HepG2 (cell line): Measurements from ENCODE around the gene ZDHHC24. TPM values are rescaled to one million over a fixed set of nuclear protein-coding genes. Genes with fewer than 3 reads are reported as not detected.

Experiments
- DR1 ChIP-seq: sonication (generic); formaldehyde crosslinking; IDR thresholded peaks from 2 replicates; pipeline ENCODE4 v1.8.0; 2021; ENCODE audit warnings: mild to moderate bottlenecking, missing genetic modification reagents, inconsistent platforms
- KLF6 ChIP-seq: IDR thresholded peaks from 2 replicates; pipeline ENCODE4 v1.8.0; 2016; ENCODE audit warnings: missing biosample characterization, missing genetic modification reagents
- MIER2 ChIP-seq: IDR thresholded peaks from 2 replicates; pipeline ENCODE4 v1.6.1; 2016; ENCODE audit warnings: missing biosample characterization, missing genetic modification reagents
- NR2F1 ChIP-seq, 2 experiments: fragments of 450-650 bp in 1 of 2; formaldehyde crosslinking in 1 of 2; IDR thresholded peaks; 2 replicates each; pipeline versions ENCODE4 v1.5.0 to v1.6.1; 2016 to 2020; ENCODE audit warnings: mild to moderate bottlenecking in 1 of 2, missing compliant biosample characterization in 1 of 2, missing genetic modification reagents in 1 of 2, moderate library complexity in 1 of 2
- TAF1 ChIP-seq: sonication (generic); formaldehyde crosslinking; IDR thresholded peaks from 2 replicates; pipeline ENCODE4 v1.4.0; 2020; ENCODE audit warnings: missing genetic modification reagents
- TCF12 ChIP-seq, 2 experiments: fragments of 450-650 bp in 1 of 2; sonication (generic) in 1 of 2; formaldehyde crosslinking in 1 of 2; IDR thresholded peaks; 2 replicates each; pipeline versions ENCODE4 v1.6.1 to v1.8.0; 2017 to 2022; ENCODE audit warnings: antibody characterized with exemption in 1 of 2, mild to moderate bottlenecking in 1 of 2, missing genetic modification reagents in 1 of 2, moderate library complexity in 1 of 2
- WIZ ChIP-seq: sonication (generic); formaldehyde crosslinking; IDR thresholded peaks from 2 replicates; pipeline ENCODE4 v1.5.1; 2020; ENCODE audit warnings: mild to moderate bottlenecking, missing genetic modification reagents
- ZNF20 ChIP-seq: sonication (generic); formaldehyde crosslinking; IDR thresholded peaks from 2 replicates; pipeline ENCODE4 v1.4.0; 2020; ENCODE audit warnings: mild to moderate bottlenecking, moderate library complexity, missing genetic modification reagents
- ZNF557 ChIP-seq: sonication (generic); formaldehyde crosslinking; IDR thresholded peaks from 2 replicates; pipeline ENCODE4 v1.4.0; 2020; ENCODE audit warnings: missing genetic modification reagents
- ZNF567 ChIP-seq: sonication (generic); formaldehyde crosslinking; IDR thresholded peaks from 2 replicates; pipeline ENCODE4 v1.8.1; 2023; ENCODE audit warnings: mild to moderate bottlenecking, missing genetic modification reagents, borderline replicate concordance
- ZNF569 ChIP-seq: sonication (generic); formaldehyde crosslinking; IDR thresholded peaks from 2 replicates; pipeline ENCODE4 v1.5.0; 2020; ENCODE audit warnings: mild to moderate bottlenecking, missing genetic modification reagents, moderate library complexity, borderline replicate concordance
- polyA plus RNA-seq, 8 experiments: library from polyadenylated mRNA; depleted of rRNA in 3 of 8; stranded (reverse) in 7 of 8; unstranded in 1 of 8; fragments of >200 nt; fragmentation: Illumina TruSeq in 4 of 8; extraction: Trizol in 4 of 8; gene quantifications; 2 replicates each; pipeline versions ENCODE4 v1.2.1 to v1.2.3, GENCODE V29; 2011 to 2016; ENCODE audit warnings: low read depth in 4 of 8, missing spikeins in 1 of 8, mixed read lengths in 1 of 8; ENCODE audit not compliant: insufficient read depth in 1 of 8
- total RNA-seq, 5 experiments: library from RNA; depleted of rRNA; stranded (reverse); fragments of >200 nt; fragmentation: Illumina TruSeq; extraction: Trizol; gene quantifications; 2 replicates each; pipeline ENCODE4 v1.2.3, GENCODE V29; 2016; ENCODE audit warnings: low read depth in 1 of 5
- TF ChIP-seq, protein P1 (sequence below): fragments of 450-650 bp; IDR thresholded peaks from 2 replicates; pipeline ENCODE4 v1.6.1; 2017
- TF ChIP-seq, protein P2 (sequence below): sonication (generic); formaldehyde crosslinking; IDR thresholded peaks from 2 replicates; pipeline ENCODE4 v1.4.0; 2020; ENCODE audit warnings: missing genetic modification reagents
- TF ChIP-seq, protein P3 (sequence below): sonication (generic); formaldehyde crosslinking; conservative IDR thresholded peaks from 2 replicates; pipeline ENCODE4 v1.8.0; 2022; ENCODE audit warnings: mild to moderate bottlenecking, moderate library complexity, missing genetic modification reagents
- TF ChIP-seq, protein P4 (sequence below): sonication (generic); formaldehyde crosslinking; IDR thresholded peaks from 2 replicates; pipeline ENCODE4 v1.4.0; 2020; ENCODE audit warnings: mild to moderate bottlenecking, missing genetic modification reagents
- TF ChIP-seq, protein P5 (sequence below): sonication (generic); formaldehyde crosslinking; IDR thresholded peaks from 2 replicates; pipeline ENCODE4 v1.4.0; 2020; ENCODE audit warnings: missing genetic modification reagents
- TF ChIP-seq, protein P6 (sequence below): sonication (generic); formaldehyde crosslinking; IDR thresholded peaks from 2 replicates; pipeline ENCODE4 v1.8.0; 2022; ENCODE audit warnings: mild to moderate bottlenecking, missing genetic modification reagents

Gene ZDHHC24
- total and polyA plus RNA-seq, 2 of the 13 experiments (the other 11 are each of a cell fraction or from before 2014, with no cell fraction given) = 4.3 TPM

DNA sequence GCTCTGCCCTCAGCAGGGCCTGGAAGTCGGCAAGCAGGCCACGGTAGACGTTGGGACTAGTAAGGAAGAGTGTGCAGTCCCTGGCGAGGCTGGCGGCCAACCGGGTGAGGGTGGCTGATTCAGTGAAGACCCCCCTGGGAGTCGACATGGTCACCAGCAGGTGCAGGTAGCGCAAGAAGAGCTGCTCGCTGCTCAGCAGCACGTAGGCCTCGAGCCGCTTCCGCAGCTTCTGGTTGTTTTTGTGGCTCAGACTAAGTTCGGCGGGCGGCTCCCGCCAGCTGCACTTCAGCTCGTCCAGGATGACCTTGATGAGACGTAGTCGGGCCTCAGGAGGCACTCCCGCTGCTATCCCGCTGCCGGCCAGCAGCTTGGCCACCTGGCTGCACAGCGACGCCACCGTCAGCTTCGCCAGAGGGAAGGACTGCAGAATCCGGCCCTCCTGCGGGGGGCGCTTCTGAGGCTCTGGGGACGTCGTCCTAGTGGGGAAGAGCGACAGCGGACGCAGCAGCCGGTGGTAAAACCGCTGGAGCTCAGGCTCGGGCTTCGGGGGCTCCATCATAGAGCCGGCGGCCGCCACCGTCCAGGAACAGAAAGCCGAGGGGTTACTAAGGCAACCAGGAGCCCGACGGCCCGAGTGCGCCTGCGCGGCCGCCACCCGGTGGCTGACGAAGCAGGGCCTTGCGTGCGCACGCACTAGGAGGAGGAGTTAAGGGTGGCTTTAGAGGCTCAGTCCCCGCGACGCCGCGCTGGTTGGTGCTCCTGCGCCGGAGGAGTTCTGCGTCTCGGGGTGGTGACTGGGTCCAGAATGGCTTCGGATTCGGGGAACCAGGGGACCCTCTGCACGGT lies 46.8 kb upstream of the ZDHHC24 start, which contains the start of the genes CCDC87 and CCS (continued):
- TF ChIP-seq, protein P1, sequence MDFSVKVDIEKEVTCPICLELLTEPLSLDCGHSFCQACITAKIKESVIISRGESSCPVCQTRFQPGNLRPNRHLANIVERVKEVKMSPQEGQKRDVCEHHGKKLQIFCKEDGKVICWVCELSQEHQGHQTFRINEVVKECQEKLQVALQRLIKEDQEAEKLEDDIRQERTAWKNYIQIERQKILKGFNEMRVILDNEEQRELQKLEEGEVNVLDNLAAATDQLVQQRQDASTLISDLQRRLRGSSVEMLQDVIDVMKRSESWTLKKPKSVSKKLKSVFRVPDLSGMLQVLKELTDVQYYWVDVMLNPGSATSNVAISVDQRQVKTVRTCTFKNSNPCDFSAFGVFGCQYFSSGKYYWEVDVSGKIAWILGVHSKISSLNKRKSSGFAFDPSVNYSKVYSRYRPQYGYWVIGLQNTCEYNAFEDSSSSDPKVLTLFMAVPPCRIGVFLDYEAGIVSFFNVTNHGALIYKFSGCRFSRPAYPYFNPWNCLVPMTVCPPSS = no peak
- TF ChIP-seq, protein P2, sequence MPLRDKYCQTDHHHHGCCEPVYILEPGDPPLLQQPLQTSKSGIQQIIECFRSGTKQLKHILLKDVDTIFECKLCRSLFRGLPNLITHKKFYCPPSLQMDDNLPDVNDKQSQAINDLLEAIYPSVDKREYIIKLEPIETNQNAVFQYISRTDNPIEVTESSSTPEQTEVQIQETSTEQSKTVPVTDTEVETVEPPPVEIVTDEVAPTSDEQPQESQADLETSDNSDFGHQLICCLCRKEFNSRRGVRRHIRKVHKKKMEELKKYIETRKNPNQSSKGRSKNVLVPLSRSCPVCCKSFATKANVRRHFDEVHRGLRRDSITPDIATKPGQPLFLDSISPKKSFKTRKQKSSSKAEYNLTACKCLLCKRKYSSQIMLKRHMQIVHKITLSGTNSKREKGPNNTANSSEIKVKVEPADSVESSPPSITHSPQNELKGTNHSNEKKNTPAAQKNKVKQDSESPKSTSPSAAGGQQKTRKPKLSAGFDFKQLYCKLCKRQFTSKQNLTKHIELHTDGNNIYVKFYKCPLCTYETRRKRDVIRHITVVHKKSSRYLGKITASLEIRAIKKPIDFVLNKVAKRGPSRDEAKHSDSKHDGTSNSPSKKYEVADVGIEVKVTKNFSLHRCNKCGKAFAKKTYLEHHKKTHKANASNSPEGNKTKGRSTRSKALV (CRISPR knock-in tag) = peak; percentile 94
- peak; percentile 13; the same call in 1 of the 2 replicates for TF ChIP-seq ZNF557 (CRISPR knock-in tag)
- no peak for TF ChIP-seq NR2F1 (CRISPR knock-in tag; IDR thresholded peaks at IDR 0.05)
- TF ChIP-seq TCF12 (IDR thresholded peaks at IDR 0.05) = no peak
- TF ChIP-seq TCF12 (CRISPR knock-in tag; IDR thresholded peaks at IDR 0.05) = peak; percentile 65; the same call in 1 of the 2 replicates
- TF ChIP-seq, protein P3, sequence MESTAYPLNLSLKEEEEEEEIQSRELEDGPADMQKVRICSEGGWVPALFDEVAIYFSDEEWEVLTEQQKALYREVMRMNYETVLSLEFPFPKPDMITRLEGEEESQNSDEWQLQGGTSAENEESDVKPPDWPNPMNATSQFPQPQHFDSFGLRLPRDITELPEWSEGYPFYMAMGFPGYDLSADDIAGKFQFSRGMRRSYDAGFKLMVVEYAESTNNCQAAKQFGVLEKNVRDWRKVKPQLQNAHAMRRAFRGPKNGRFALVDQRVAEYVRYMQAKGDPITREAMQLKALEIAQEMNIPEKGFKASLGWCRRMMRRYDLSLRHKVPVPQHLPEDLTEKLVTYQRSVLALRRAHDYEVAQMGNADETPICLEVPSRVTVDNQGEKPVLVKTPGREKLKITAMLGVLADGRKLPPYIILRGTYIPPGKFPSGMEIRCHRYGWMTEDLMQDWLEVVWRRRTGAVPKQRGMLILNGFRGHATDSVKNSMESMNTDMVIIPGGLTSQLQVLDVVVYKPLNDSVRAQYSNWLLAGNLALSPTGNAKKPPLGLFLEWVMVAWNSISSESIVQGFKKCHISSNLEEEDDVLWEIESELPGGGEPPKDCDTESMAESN (CRISPR knock-in tag) = peak; percentile 59; the same call in 1 of the 2 replicates
- TF ChIP-seq DR1 (CRISPR knock-in tag) = peak; percentile 72
- TF ChIP-seq, protein P4, sequence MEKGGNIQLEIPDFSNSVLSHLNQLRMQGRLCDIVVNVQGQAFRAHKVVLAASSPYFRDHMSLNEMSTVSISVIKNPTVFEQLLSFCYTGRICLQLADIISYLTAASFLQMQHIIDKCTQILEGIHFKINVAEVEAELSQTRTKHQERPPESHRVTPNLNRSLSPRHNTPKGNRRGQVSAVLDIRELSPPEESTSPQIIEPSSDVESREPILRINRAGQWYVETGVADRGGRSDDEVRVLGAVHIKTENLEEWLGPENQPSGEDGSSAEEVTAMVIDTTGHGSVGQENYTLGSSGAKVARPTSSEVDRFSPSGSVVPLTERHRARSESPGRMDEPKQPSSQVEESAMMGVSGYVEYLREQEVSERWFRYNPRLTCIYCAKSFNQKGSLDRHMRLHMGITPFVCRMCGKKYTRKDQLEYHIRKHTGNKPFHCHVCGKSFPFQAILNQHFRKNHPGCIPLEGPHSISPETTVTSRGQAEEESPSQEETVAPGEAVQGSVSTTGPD (CRISPR knock-in tag) = no peak
- peak; percentile 89 for TF ChIP-seq TAF1 (CRISPR knock-in tag)
- TF ChIP-seq WIZ (CRISPR knock-in tag) = no peak
- no peak; the same call in 1 of the 2 replicates for TF ChIP-seq KLF6
- TF ChIP-seq MIER2 (CRISPR knock-in tag) = 0 out of 2 replicates have a peak, but pooled peaks have one; percentile 35
- peak; percentile 75; the same call in 1 of the 2 replicates for TF ChIP-seq ZNF569 (CRISPR knock-in tag)
- no peak for TF ChIP-seq ZNF567
- TF ChIP-seq, protein P5, sequence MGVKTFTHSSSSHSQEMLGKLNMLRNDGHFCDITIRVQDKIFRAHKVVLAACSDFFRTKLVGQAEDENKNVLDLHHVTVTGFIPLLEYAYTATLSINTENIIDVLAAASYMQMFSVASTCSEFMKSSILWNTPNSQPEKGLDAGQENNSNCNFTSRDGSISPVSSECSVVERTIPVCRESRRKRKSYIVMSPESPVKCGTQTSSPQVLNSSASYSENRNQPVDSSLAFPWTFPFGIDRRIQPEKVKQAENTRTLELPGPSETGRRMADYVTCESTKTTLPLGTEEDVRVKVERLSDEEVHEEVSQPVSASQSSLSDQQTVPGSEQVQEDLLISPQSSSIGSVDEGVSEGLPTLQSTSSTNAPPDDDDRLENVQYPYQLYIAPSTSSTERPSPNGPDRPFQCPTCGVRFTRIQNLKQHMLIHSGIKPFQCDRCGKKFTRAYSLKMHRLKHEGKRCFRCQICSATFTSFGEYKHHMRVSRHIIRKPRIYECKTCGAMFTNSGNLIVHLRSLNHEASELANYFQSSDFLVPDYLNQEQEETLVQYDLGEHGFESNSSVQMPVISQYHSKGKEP (CRISPR knock-in tag) = no peak; the same call in 1 of the 2 replicates
- TF ChIP-seq, protein P6, sequence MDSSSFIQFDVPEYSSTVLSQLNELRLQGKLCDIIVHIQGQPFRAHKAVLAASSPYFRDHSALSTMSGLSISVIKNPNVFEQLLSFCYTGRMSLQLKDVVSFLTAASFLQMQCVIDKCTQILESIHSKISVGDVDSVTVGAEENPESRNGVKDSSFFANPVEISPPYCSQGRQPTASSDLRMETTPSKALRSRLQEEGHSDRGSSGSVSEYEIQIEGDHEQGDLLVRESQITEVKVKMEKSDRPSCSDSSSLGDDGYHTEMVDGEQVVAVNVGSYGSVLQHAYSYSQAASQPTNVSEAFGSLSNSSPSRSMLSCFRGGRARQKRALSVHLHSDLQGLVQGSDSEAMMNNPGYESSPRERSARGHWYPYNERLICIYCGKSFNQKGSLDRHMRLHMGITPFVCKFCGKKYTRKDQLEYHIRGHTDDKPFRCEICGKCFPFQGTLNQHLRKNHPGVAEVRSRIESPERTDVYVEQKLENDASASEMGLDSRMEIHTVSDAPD (CRISPR knock-in tag) = 0 out of 2 replicates have a peak, but pooled peaks have one; percentile 43
- TF ChIP-seq ZNF20 (CRISPR knock-in tag) = no peak
